Mucosa of descending colon (tissue), 3 donors: ENCODE data around the gene TMTC2. TPM values are rescaled to one million over a fixed set of nuclear protein-coding genes. Genes with fewer than 3 reads are reported as not detected.

Experiments
- ATAC-seq: fragments of 200-7000 bp; cut with Tn5 transposase; one replicate; pipeline ENCODE4 v1.9.1; 2020; ENCODE audit warnings: mild to moderate bottlenecking, moderate library complexity
- DNase-seq, 3 donors: peaks; one replicate each; pipeline ENCODE4 v3.0.0-alpha.2; 2020
- H3K36me3 ChIP-seq: fragments of 200-600 bp; one replicate; pipeline ENCODE4 v1.8.0; 2021; ENCODE audit warnings: low read depth, mild to moderate bottlenecking
- H3K4me1 ChIP-seq: fragments of 200-600 bp; one replicate; pipeline ENCODE4 v1.8.0; 2021; ENCODE audit warnings: low read depth, mild to moderate bottlenecking
- H3K4me3 ChIP-seq: fragments of 200-600 bp; one replicate; pipeline ENCODE4 v1.8.0; 2021; ENCODE audit warnings: mild to moderate bottlenecking
- H3K9me3 ChIP-seq: fragments of 200-600 bp; one replicate; pipeline ENCODE4 v1.8.0; 2021; ENCODE audit warnings: mild to moderate bottlenecking
- CTCF ChIP-seq: fragments of 200-600 bp; IDR thresholded peaks from one replicate; pipeline ENCODE4 v1.8.0; 2022; ENCODE audit warnings: antibody characterized with exemption, mild to moderate bottlenecking
- intact Hi-C, 2 donors: fragments of 100-400 bp; cut with DNase I in 1 of 2; cut with micrococcal nuclease in 1 of 2; formaldehyde crosslinking; loops; one replicate each; pipeline versions ENCODE4 v1.11.0 to v1.11.1; 2022; cut with DNase I, micrococcal nuclease
- total RNA-seq, 3 donors: library from RNA; stranded (reverse); fragmentation: NEBNext Ultra II Directional in 2 of 3; extraction: Animal tissue kit (Norgen Biotek cat#: 25700) in 2 of 3; gene quantifications; one replicate each; pipeline versions ENCODE4 v1.2.1 to v1.2.4, GENCODE V29; 2021 to 2023
- donor health status: DM: no; HTN: no; CAD: no; lungs with moderate emphysema.
- donor health status: DM: no; HTN: no; CAD: no.
- donor health status: DM: no; HTN: yes; CAD: no.

TMTC2 gene
- total RNA-seq, 3 donors from 2014 or later: 13.3 to 40.4 (median 14.6) TPM

DNA sequence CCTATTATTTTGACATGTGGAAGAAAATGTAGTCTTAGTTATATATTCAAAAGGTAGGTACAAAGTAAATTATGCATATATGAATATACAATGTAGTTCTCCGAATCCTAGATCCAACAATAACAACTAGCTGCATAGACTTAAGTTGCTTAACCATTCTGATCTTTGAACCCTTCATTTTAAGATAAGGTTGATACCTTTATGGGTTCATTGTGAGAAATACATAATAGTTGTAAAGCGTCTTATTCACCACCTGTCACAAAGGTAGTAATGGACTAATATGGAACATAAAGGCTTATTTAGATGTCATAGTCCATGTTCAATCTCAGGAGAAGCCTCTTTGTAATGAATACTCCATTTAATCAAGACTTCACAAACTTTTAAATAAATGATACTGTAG is 263.6 kb downstream of the TMTC2 start:
- DNase-seq: no peak
- Histone ChIP-seq H3K36me3 (no peaks in the 10 kb centered on the region), H3K4me3 (no peak overlapping the region), H3K9me3 (no peaks in the 10 kb centered on the region), H3K4me1 (no peaks in the 10 kb centered on the region)
- intact Hi-C loops: no loop called here
- no peak for TF ChIP-seq CTCF
- peak; percentile 88 for ATAC-seq

DNA sequence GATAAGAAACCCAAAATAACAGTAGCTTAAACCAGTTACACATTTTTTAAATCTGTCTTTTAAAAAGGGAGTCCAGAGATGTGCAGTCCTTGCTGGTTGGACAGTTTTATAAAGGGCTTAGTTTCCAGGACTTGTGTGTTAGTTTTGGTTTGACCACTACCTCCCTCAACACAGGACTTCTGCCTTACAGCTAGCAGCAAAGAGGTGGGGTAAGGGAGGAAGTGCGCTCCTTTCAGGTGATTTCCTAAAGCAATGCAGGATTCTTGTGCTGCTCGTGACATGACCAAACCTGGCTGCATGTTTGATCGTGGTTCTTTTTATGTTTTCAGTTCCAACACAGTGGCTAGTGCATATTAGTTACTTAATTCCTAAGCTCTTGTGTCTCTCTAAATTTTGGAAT is 266.2 kb downstream of the TMTC2 start:
- no peak for ATAC-seq

GRCh38 chr12:82953397-82953796 is 266.7 kb downstream of the TMTC2 start:
- TF ChIP-seq CTCF: no peak
- Histone ChIP-seq H3K36me3 (no peaks in the 10 kb centered on the region), H3K4me1 (no peaks in the 10 kb centered on the region), H3K4me3 (no peak overlapping the region), H3K9me3 (no peaks in the 10 kb centered on the region)
- ATAC-seq: no peak
- DNase-seq: no peak
- intact Hi-C loops: no loop called here

More for the DNA sequence above, 266.2 kb downstream of the TMTC2 start:
- Histone ChIP-seq H3K4me1 (no peaks in the 10 kb centered on the region), H3K36me3 (no peaks in the 10 kb centered on the region), H3K4me3 (no peak overlapping the region), H3K9me3 (no peaks in the 10 kb centered on the region)
- no peak for TF ChIP-seq CTCF
- no peak for DNase-seq
- intact Hi-C loops: no loop called here

GRCh38 chr12:82954064-82954463 is 267.4 kb downstream of the TMTC2 start:
- intact Hi-C loops: no loop called here

GRCh38 chr12:82954572-82954971 is 267.9 kb downstream of the TMTC2 start:
- ATAC-seq (no peak), DNase-seq (no peak)
- no peaks in the 10 kb centered on the region for H3K4me1 ChIP-seq
- H3K36me3 ChIP-seq: no peaks in the 10 kb centered on the region
- TF ChIP-seq CTCF: no peak
- intact Hi-C loops: no loop called here
- no peak overlapping the region for H3K4me3 ChIP-seq
- H3K9me3 ChIP-seq: no peaks in the 10 kb centered on the region

More at GRCh38 chr12:82954064-82954463, 267.4 kb downstream of the TMTC2 start:
- TF ChIP-seq CTCF: no peak
- ATAC-seq: no peak
- no peak for DNase-seq
- H3K4me3 ChIP-seq: no peak overlapping the region
- H3K9me3 ChIP-seq: no peaks in the 10 kb centered on the region
- no peaks in the 10 kb centered on the region for H3K4me1 ChIP-seq
- no peaks in the 10 kb centered on the region for H3K36me3 ChIP-seq

DNA sequence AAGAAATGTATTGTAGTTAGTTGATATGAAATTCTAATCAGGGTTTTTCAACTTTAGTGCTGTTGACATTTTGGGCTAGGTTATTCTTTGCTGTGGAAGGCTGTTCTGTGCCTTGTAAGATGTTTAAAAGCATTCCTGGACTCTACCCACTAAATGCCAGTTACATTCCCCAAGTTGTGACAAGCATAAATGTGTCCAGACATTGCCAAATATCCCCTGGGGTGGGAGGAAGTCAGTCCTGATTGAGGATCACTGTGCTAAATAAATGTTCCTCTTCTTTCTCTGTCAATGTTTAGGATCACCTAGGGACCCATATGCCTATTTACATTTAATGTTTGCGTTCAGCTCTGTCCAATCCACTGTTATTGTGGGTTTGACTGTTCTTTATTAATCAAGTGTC is 268.3 kb downstream of the TMTC2 start:
- DNase-seq: no peak

More for the DNA sequence above, 268.3 kb downstream of the TMTC2 start:
- Histone ChIP-seq H3K4me3 (no peak overlapping the region), H3K4me1 (no peaks in the 10 kb centered on the region), H3K36me3 (no peaks in the 10 kb centered on the region), H3K9me3 (no peaks in the 10 kb centered on the region)
- no peak for ATAC-seq
- intact Hi-C loops: no loop called here
- TF ChIP-seq CTCF: no peak
